Upper lobe of left lung (tissue), 4 donors: ENCODE results near the gene USP47.

Source experiments
- CTCF ChIP-seq, 6 experiments: fragments of 450-650 bp in 4 of 6; fragments of 200-600 bp in 2 of 6; sonication (generic) in 2 of 6; IDR thresholded peaks; one replicate each; pipeline ENCODE4 v1.5.1; 2016 to 2019; ENCODE audit warnings: antibody characterized with exemption in 6 of 6
- POLR2A ChIP-seq, 4 donors: fragments of 450-650 bp; IDR thresholded peaks; one replicate each; pipeline ENCODE4 v1.5.1; 2016 to 2017; ENCODE audit warnings: antibody characterized with exemption in 4 of 4, mild to moderate bottlenecking in 2 of 4
- POLR2AphosphoS5 ChIP-seq, 2 donors: sonication (generic); formaldehyde crosslinking; IDR thresholded peaks; one replicate each; pipeline ENCODE4 v1.5.1; 2017; ENCODE audit warnings: antibody characterized with exemption in 2 of 2

- TF ChIP-seq CTCF (IDR thresholded peaks at IDR 0.05) (no peak), POLR2A (IDR thresholded peaks at IDR 0.05) (no peak), POLR2AphosphoS5 (IDR thresholded peaks at IDR 0.05) (no peak)
Measured at GRCh38 chr11:11937433-11937832, 95.7 kb downstream of the USP47 start.
